GM13977 (cell line): ENCODE data around the gene PYGO2.

Source experiments
- DNase-seq: peaks from one replicate; pipeline ENCODE4 v3.0.0; 2012; ENCODE audit warnings: low spot score
- CTCF ChIP-seq: IDR thresholded peaks from 2 replicates; pipeline ENCODE4 v1.5.1; 2012; ENCODE audit warnings: mild to moderate bottlenecking, control low read depth; ENCODE audit not compliant: insufficient read depth; ENCODE audit errors: extremely low read depth, missing control alignments
- in situ Hi-C: fragments of 300-500 bp; cut with MboI; formaldehyde crosslinking; loops from one replicate; pipeline ENCODE4 v1.12.0; 2022; ENCODE audit warnings: low sequenced_read_pairs, low pct_unique_long_range_greater_than_20kb, mixed read lengths, inconsistent platforms; ENCODE audit not compliant: unreplicated experiment

Gene PYGO2

GRCh38 chr1:154964359-154964758 is 2.8 kb upstream of the PYGO2 start:
- in situ Hi-C loops, result no loop called here
- TF ChIP-seq CTCF, result no peak
- no peak for DNase-seq

DNA sequence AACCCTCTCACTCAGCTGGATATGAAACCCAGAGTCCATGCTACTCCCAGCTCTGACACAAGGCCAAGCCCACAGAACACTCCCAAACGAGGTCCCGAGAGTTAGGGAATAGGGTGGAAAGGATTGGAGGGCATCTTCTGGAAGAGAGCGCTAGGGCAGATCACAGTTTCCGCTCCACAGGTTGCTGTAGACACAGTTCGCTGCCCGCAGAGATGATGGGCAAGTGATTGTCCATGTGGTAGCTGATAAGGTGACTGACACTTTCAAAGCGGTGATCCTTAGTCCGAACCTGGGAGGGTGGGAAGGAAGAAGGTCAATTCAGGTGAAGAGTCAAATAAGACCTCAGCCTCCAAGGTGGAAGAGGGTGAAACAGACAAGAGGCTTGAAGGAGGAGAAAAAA is 2.1 kb upstream of the PYGO2 start:
- DNase-seq, result no peak
- no peak for TF ChIP-seq CTCF
- in situ Hi-C loops, result no loop called here

DNA sequence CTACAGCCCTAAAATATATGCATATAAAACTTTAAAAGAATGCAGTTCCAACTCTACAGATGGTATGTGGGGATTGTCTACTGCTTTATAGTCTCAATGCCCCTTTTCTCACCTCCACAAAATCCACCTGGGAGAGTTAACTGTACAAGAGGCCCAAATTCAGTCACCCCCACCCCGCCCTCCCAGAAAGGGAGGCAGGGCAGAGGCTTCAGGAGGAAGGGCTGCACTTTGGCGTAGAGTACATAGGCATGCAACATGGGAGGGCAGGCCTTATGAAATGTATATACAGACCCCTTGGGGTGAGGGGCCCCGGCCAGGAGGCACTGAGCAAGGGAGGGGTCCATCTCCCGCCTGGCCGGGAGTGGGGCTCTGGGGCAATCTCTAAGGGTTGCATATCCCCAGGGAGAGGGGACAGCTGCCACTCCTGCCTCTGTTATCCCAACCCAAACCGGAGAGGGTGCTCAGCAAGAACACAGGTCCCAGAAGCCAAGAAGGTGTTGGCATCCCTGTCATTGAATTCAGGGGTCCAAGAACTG is 1.3 kb upstream of the PYGO2 start:
- in situ Hi-C loops, result no loop called here
- no peak for DNase-seq
- TF ChIP-seq CTCF, result no peak

DNA sequence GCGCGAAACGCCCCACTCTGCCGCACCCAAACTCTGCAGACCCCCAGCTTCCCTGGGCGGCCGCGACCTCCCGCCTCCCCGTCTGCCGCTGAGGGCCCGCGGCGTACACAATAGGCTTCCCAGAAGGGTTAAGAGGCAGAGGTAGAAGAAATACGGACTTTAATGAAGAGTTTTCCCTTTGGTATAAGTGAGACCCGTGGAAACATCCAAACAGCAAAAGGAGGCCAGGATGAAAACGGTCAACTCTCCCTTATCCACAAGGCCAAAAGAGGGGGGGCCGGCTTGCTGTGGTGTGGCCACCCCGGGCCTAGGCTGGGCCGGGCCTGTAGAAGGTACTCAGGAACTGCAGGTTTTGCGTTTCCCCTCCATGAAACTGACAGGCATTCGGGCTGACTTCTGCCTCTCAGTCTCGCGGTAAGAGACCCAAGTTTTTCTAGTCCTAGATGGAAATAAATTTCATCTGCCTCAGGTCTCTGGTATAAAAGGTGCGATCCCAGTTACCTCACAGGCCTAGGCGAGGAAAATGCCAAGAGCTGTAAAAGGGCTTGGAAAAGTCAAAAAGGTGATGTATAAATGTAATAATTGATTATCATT is 671 bp upstream of the PYGO2 start:
- in situ Hi-C loops, result no loop called here
- DNase-seq, result peak; percentile 50
- TF ChIP-seq CTCF, result no peak

- no peak for TF ChIP-seq CTCF
- in situ Hi-C loops, result no loop called here
- DNase-seq, result no peak
These were observed 991 bp downstream of the PYGO2 start for GRCh38 chr1:154960446-154961136.

DNA sequence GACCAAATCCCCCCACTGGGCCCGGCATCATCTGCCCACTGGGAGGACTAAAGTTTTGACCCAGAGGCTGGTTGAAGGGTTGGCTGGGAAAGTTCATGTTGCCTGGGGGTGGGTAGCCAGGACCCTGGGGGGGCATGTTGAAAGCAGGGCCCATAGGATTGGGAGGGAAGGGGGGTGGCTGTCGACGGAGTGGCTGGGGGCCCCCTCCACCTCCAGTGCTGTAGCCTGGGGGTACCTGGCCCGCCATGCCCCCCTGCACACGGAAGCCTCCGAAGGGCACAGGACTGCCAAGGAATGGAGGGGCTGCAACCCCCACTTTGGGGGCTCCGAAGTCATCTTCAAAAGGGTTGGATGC is 2.2 kb downstream of the PYGO2 start:
- no peak for DNase-seq
- TF ChIP-seq CTCF, result no peak
- in situ Hi-C loops, result no loop called here
